HepG2 (cell line): ENCODE results near the gene C11orf91. TPM values are rescaled to one million over a fixed set of nuclear protein-coding genes. Genes with fewer than 3 reads are reported as not detected.

Experiments used
- ATAC-seq: fragments of 200-7000 bp; cut with Tn5 transposase; 3 replicates; pipeline ENCODE4 v1.9.1; 2020; ENCODE audit warnings: mild to moderate bottlenecking, moderate library complexity
- BruUV-seq: library from RNA; stranded (reverse); fragments of 400-500 nt; replicated peaks from 2 replicates; lab custom pipeline; 2021; lab: Mats Ljungman, UMichigan
- CTCF ChIA-PET: fragments of 300-600 bp; formaldehyde crosslinking; extraction: SDS; loops from one replicate; lab custom pipeline; 2021; ENCODE audit warnings: low total read pairs, inconsistent platforms, low intra/inter-chr PET ratio; lab: Yijun Ruan, JAX
- POLR2A ChIA-PET: fragments of 350-600 bp; sonication (Branson Sonifier 250); formaldehyde crosslinking; loops from one replicate; lab custom pipeline; 2020; ENCODE audit warnings: antibody characterized with exemption, inconsistent platforms; lab: Yijun Ruan, JAX
- DNase-seq: peaks from one replicate; pipeline ENCODE4 v3.0.0-alpha.2; 2015; ENCODE audit warnings: low spot score
- FAIRE-seq: peaks from 3 replicates; lab custom pipeline; 2011; peaks lifted over from hg19 to GRCh38; lab: Jason Lieb, UNC
- H2AFZ ChIP-seq: one replicate; pipeline ENCODE4 v1.6.1; 2011; ENCODE audit warnings: low read length, inconsistent platforms
- H3K27ac ChIP-seq: fragments of 300-600 bp; 3 replicates; pipeline ENCODE4 v1.8.0; 2011; ENCODE audit warnings: mixed run types, mild to moderate bottlenecking, mixed read lengths, low read length, inconsistent platforms; ENCODE audit not compliant: insufficient read depth; ENCODE audit errors: extremely low read length
- H3K27me3 ChIP-seq, 2 experiments: fragments of 200-600 bp in 1 of 2; 2 replicates in 1 of 2; 3 replicates in 1 of 2; pipeline versions ENCODE4 v1.6.0 to v1.8.0; 2011; ENCODE audit warnings: low read length in 2 of 2, mild to moderate bottlenecking in 2 of 2, moderate library complexity in 2 of 2, inconsistent platforms in 1 of 2; ENCODE audit not compliant: insufficient read depth in 2 of 2, control insufficient read depth in 1 of 2
- H3K36me3 ChIP-seq, 2 experiments: fragments of 200-600 bp in 1 of 2; replicated peaks in 1 of 2; 2 replicates in 1 of 2; 3 replicates in 1 of 2; pipeline versions ENCODE4 v1.5.1 to v1.8.0; 2011; ENCODE audit warnings: low read length in 2 of 2, inconsistent platforms in 1 of 2; ENCODE audit not compliant: insufficient read depth in 2 of 2, control insufficient read depth in 1 of 2
- H3K4me1 ChIP-seq: 2 replicates; pipeline ENCODE4 v1.5.1; 2012; ENCODE audit warnings: low read length, inconsistent platforms; ENCODE audit not compliant: insufficient read depth
- H3K4me2 ChIP-seq: 2 replicates; pipeline ENCODE4 v1.6.0; 2011; ENCODE audit warnings: low read depth, low read length, inconsistent platforms
- H3K4me3 ChIP-seq, 3 experiments: fragments of 200-600 bp in 1 of 3; sonication (generic), shearing (Covaris generic) in 1 of 3; replicated peaks in 1 of 3; 2 replicates each; pipeline ENCODE4 v1.5.1; 2011 to 2016; ENCODE audit warnings: low read length in 3 of 3, inconsistent platforms in 2 of 3, low read depth in 2 of 3, mild to moderate bottlenecking in 2 of 3, control low read depth in 1 of 3, mixed read lengths in 1 of 3; ENCODE audit not compliant: insufficient read depth in 1 of 3
- H3K79me2 ChIP-seq: one replicate; pipeline ENCODE4 v1.6.1; 2011; ENCODE audit warnings: low read length, inconsistent platforms; ENCODE audit not compliant: insufficient read depth
- H3K9ac ChIP-seq: 2 replicates; pipeline ENCODE4 v1.6.0; 2011; ENCODE audit warnings: mild to moderate bottlenecking, low read depth, low read length, inconsistent platforms; ENCODE audit not compliant: insufficient read depth
- H3K9me3 ChIP-seq: 2 replicates; pipeline ENCODE4 v1.5.1; 2012; ENCODE audit warnings: mild to moderate bottlenecking, low read length
- H4K20me1 ChIP-seq: 2 replicates; pipeline ENCODE4 v1.6.0; 2011; ENCODE audit warnings: inconsistent platforms, mild to moderate bottlenecking, low read length, moderate library complexity; ENCODE audit not compliant: insufficient read depth
- AKAP8 ChIP-seq: sonication (generic); formaldehyde crosslinking; IDR thresholded peaks from 2 replicates; pipeline ENCODE4 v1.5.1; 2020; ENCODE audit warnings: mild to moderate bottlenecking, missing genetic modification reagents
- BHLHE40 ChIP-seq: IDR thresholded peaks from 2 replicates; pipeline ENCODE4 v1.6.1; 2011; ENCODE audit warnings: low read length, improper control_type of control experiment
- HBP1 ChIP-seq: IDR thresholded peaks from 2 replicates; pipeline ENCODE4 v1.6.1; 2016; ENCODE audit warnings: low read depth, control low read depth
- HDAC2 ChIP-seq: sonication (generic); formaldehyde crosslinking; IDR thresholded peaks from 2 replicates; pipeline ENCODE4 v1.4.0; 2020; ENCODE audit warnings: missing genetic modification reagents
- HNF4G ChIP-seq, 2 experiments: sonication (generic) in 1 of 2; formaldehyde crosslinking in 1 of 2; IDR thresholded peaks; 2 replicates each; pipeline versions ENCODE4 v1.4.0 to v1.6.1; 2011 to 2020; ENCODE audit warnings: borderline replicate concordance in 2 of 2, low read depth in 2 of 2, mild to moderate bottlenecking in 2 of 2, low read length in 1 of 2, missing genetic modification reagents in 1 of 2, moderate library complexity in 1 of 2
- IKZF1 ChIP-seq: fragments of 450-650 bp; IDR thresholded peaks from 2 replicates; pipeline ENCODE4 v1.7.1; 2016
- KMT2B ChIP-seq: IDR thresholded peaks from 2 replicates; pipeline ENCODE4 v1.6.1; 2016; ENCODE audit warnings: missing genetic modification reagents, missing compliant biosample characterization
- MBNL3 ChIP-seq: fragments of 250-450 bp; sonication (Bioruptor Pico); conservative IDR thresholded peaks from 2 replicates; pipeline ENCODE4 v1.8.0; 2022; ENCODE audit warnings: mild to moderate bottlenecking, inconsistent platforms
- MZF1 ChIP-seq: sonication (generic); formaldehyde crosslinking; IDR thresholded peaks from 2 replicates; pipeline ENCODE4 v1.8.1; 2023; ENCODE audit warnings: mild to moderate bottlenecking, missing genetic modification reagents, borderline replicate concordance
- NCOA2 ChIP-seq: sonication (generic); formaldehyde crosslinking; IDR thresholded peaks from 2 replicates; pipeline ENCODE4 v1.8.0; 2022; ENCODE audit warnings: inconsistent platforms
- NONO ChIP-seq, 2 experiments: fragments of 450-650 bp in 1 of 2; sonication (generic) in 1 of 2; formaldehyde crosslinking in 1 of 2; IDR thresholded peaks in 1 of 2; conservative IDR thresholded peaks in 1 of 2; 2 replicates each; pipeline versions ENCODE4 v1.6.1 to v1.8.0; 2017 to 2022; ENCODE audit warnings: mild to moderate bottlenecking in 1 of 2, missing genetic modification reagents in 1 of 2, moderate library complexity in 1 of 2
- STAG1 ChIP-seq: sonication (generic); formaldehyde crosslinking; IDR thresholded peaks from 2 replicates; pipeline ENCODE4 v1.4.0; 2020; ENCODE audit warnings: missing genetic modification reagents
- ZFYVE20 ChIP-seq: sonication (generic); formaldehyde crosslinking; IDR thresholded peaks from 2 replicates; pipeline ENCODE4 v1.8.0; 2023; ENCODE audit warnings: low read depth, mild to moderate bottlenecking, moderate library complexity, missing genetic modification reagents, borderline replicate concordance
- ZNF253 ChIP-seq: sonication (generic); formaldehyde crosslinking; IDR thresholded peaks from 2 replicates; pipeline ENCODE4 v1.8.0; 2022; ENCODE audit warnings: mild to moderate bottlenecking, missing genetic modification reagents, borderline replicate concordance
- ZNF570 ChIP-seq: sonication (generic); formaldehyde crosslinking; IDR thresholded peaks from 2 replicates; pipeline ENCODE4 v1.4.0; 2020; ENCODE audit warnings: mild to moderate bottlenecking, missing genetic modification reagents, borderline replicate concordance
- ZNF747 ChIP-seq: sonication (generic); formaldehyde crosslinking; IDR thresholded peaks from 2 replicates; pipeline ENCODE4 v1.8.1; 2023; ENCODE audit warnings: missing genetic modification reagents, mild to moderate bottlenecking, borderline replicate concordance
- ZNF83 ChIP-seq: sonication (generic); formaldehyde crosslinking; IDR thresholded peaks from 2 replicates; pipeline ENCODE4 v1.4.0; 2020; ENCODE audit warnings: missing genetic modification reagents, mild to moderate bottlenecking, borderline replicate concordance
- WGBS: methylation state at CpG from one replicate; pipeline ENCODE4 v1.1.6; 2017; ENCODE audit warnings: low lambda C conversion rate; 5-methylcytosine and 5-hydroxymethylcytosine counted together
- in situ Hi-C: cut with HindIII; loops from 2 replicates; pipeline ENCODE4 v1.10.0; 2017; ENCODE audit warnings: low pct_unique_long_range_greater_than_20kb; ENCODE audit not compliant: extremely low pct_ligation_motif_present
- intact Hi-C: fragments of 100-400 bp; cut with micrococcal nuclease; formaldehyde crosslinking; loops from one replicate; pipeline ENCODE4 v1.10.0; 2022; ENCODE audit not compliant: unreplicated experiment
- polyA plus RNA-seq, 8 experiments: library from polyadenylated mRNA; depleted of rRNA in 3 of 8; stranded (reverse) in 7 of 8; unstranded in 1 of 8; fragments of >200 nt; fragmentation: Illumina TruSeq in 4 of 8; extraction: Trizol in 4 of 8; gene quantifications; 2 replicates each; pipeline versions ENCODE4 v1.2.1 to v1.2.3, GENCODE V29; 2011 to 2016; ENCODE audit warnings: low read depth in 4 of 8, missing spikeins in 1 of 8, mixed read lengths in 1 of 8; ENCODE audit not compliant: insufficient read depth in 1 of 8
- total RNA-seq, 5 experiments: library from RNA; depleted of rRNA; stranded (reverse); fragments of >200 nt; fragmentation: Illumina TruSeq; extraction: Trizol; gene quantifications; 2 replicates each; pipeline ENCODE4 v1.2.3, GENCODE V29; 2016; ENCODE audit warnings: low read depth in 1 of 5
- TF ChIP-seq, protein P1 (sequence below): IDR thresholded peaks from 2 replicates; pipeline ENCODE4 v1.6.1; 2012; ENCODE audit warnings: low read depth, low read length, improper control_type of control experiment
- TF ChIP-seq, protein P2 (sequence below): sonication (generic); formaldehyde crosslinking; IDR thresholded peaks from 2 replicates; pipeline ENCODE4 v1.4.0; 2020; ENCODE audit warnings: mild to moderate bottlenecking, missing genetic modification reagents

The C11orf91 gene
- total and polyA plus RNA-seq, 2 of the 13 experiments (the other 11 are each of a cell fraction or from before 2014, with no cell fraction given), result 0.35 TPM; not detected in 1

DNA sequence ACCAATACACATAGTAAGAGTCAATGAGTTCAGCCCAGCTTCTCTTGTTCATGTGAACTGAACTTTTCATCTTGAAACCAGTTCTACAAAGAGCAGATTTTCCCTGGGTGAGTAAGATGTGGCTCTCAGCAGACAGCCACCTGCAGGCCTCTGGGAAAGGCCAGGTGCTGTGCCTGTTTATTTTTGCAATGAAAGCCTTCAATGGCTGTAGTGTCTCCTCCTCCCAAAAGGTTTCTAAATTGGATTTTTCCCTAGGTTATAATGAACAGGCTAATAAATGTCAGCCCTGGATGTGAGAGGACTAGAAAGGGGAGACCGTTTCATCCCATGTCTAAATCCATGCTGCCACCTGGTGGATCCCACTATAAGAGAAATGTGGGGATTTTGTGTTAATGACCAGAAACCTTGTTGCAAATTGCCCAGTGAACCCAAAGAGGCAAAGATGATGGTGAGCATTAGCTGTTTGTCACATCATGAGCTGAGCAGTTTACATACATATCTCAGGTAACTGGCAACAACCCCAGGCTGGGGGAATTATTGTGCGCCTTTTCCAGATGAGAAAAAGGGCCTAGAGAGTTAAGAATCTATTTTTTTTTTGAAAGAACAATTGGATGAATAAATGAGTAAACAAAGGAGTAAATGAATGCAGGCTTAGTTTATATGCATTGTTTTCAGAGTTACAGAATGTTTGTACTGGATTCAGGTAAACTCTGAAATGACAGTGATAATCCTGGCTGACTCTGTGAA lies 12.7 kb downstream of the C11orf91 start (continued):
- TF ChIP-seq, protein P1, sequence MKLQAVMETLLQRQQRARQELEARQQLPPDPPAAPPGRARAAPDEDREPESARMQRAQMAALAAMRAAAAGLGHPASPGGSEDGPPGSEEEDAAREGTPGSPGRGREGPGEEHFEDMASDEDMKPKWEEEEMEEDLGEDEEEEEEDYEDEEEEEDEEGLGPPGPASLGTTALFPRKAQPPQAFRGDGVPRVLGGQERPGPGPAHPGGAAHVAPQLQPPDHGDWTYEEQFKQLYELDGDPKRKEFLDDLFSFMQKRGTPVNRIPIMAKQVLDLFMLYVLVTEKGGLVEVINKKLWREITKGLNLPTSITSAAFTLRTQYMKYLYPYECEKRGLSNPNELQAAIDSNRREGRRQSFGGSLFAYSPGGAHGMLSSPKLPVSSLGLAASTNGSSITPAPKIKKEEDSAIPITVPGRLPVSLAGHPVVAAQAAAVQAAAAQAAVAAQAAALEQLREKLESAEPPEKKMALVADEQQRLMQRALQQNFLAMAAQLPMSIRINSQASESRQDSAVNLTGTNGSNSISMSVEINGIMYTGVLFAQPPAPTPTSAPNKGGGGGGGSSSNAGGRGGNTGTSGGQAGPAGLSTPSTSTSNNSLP, result peak; percentile 34; the same call in 1 of the 2 replicates
- TF ChIP-seq HBP1 (CRISPR knock-in tag) (no peak), NONO (IDR thresholded peaks at IDR 0.05) (no peak), NONO (CRISPR knock-in tag; conservative IDR thresholded peaks at IDR 0.05) (no peak), STAG1 (CRISPR knock-in tag) (peak; percentile 94), NCOA2 (0 out of 2 replicates have a peak, but pooled peaks have one; percentile 25), ZNF570 (no peak)

GRCh38 chr11:33685082-33685481 lies 15.5 kb downstream of the C11orf91 start:
- Histone ChIP-seq H2AFZ (no peak overlapping the region), H3K27ac (no peak overlapping the region), H3K9ac (no peak overlapping the region), H3K27me3 (no peaks in the 10 kb centered on the region; a peak in 1 of 5 replicates), H3K36me3 (no peaks in the 10 kb centered on the region), H4K20me1 (no peaks in the 10 kb centered on the region), H3K4me1 (peaks cover 5% of the 10 kb centered on the region), H3K9me3 (no peaks in the 10 kb centered on the region), H3K4me2 (no peak overlapping the region), H3K79me2 (no peaks in the 10 kb centered on the region), H3K4me3 (no peak overlapping the region)
- intact Hi-C loops, result no loop called here
- WGBS, result 19% methylated on average over 3 of the region's 3 CpGs
- ATAC-seq, result no peak
- FAIRE-seq, result no peak
- DNase-seq, result no peak
- no TSS peak for BruUV-seq
- in situ Hi-C loops, result loop anchor here (5.0 to 10.0 kb wide), 3 partner anchors 143 to 520 kb away; partner anchors contain the start of gene CSTF3
- CTCF ChIA-PET, result no interaction called here
- POLR2A ChIA-PET, result no interaction called here
- TF ChIP-seq BHLHE40, result no peak
- TF ChIP-seq HNF4G (IDR thresholded peaks at IDR 0.05; ENCODE audit: borderline replicate concordance, low read depth, low read length), result no peak
- TF ChIP-seq HNF4G (CRISPR knock-in tag; IDR thresholded peaks at IDR 0.05; ENCODE audit: borderline replicate concordance, low read depth), result no peak
- no peak for TF ChIP-seq KMT2B (CRISPR knock-in tag)
- no peak for TF ChIP-seq ZFYVE20
- no peak for TF ChIP-seq IKZF1
- TF ChIP-seq ZNF83, result no peak
- no peak for TF ChIP-seq ZNF253 (CRISPR knock-in tag)
- TF ChIP-seq MBNL3 (CRISPR knock-in tag), result no peak
- TF ChIP-seq ZNF747 (CRISPR knock-in tag), result no peak
- TF ChIP-seq, protein P2, sequence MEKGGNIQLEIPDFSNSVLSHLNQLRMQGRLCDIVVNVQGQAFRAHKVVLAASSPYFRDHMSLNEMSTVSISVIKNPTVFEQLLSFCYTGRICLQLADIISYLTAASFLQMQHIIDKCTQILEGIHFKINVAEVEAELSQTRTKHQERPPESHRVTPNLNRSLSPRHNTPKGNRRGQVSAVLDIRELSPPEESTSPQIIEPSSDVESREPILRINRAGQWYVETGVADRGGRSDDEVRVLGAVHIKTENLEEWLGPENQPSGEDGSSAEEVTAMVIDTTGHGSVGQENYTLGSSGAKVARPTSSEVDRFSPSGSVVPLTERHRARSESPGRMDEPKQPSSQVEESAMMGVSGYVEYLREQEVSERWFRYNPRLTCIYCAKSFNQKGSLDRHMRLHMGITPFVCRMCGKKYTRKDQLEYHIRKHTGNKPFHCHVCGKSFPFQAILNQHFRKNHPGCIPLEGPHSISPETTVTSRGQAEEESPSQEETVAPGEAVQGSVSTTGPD (CRISPR knock-in tag), result no peak
- TF ChIP-seq HDAC2, result no peak
- TF ChIP-seq AKAP8 (CRISPR knock-in tag), result no peak
- no peak for TF ChIP-seq MZF1 (CRISPR knock-in tag)
